ENCODE data around the gene MTCL1.

MTCL1 gene

DNA sequence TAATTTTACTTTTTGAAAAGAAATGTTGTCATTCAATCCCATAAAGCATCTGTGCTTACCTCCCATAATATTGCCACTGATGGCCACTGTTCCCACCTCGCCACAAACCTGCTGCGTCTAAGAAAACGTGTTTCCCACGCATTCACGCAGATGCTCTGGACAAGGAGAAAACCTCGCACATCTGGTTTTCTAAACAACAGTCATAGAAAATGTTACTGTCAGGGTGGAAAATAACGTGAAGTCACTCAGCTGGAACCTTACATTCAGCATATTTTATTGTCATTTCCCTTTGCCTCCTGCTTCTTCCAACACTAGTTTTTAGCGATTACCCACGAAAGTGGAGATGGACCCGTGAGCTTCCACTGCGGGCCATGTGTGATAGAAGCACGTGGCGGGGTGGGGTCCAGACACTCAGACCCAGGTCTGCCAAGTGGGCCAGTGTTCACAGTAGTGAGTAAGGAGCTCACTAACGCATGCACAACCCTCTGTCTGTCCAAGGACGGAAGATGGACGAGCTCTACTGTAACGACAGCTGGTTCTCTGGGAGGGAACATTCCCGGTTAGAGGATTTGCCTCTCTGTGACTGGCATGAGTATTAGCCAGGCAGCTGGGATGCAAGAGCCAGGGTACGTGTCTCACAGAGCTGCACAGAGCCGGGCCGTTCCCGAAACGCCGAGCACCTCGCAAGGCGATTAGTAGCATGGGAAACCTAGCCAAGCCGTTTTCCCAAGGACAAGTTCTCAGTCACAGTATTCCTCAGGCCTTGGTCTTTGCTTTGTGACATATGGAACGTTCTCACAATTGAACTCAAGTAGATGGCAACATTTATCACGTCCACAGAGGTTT is 94.5 kb downstream of the MTCL1 start:
- Histone ChIP-seq H3K79me2 (ENCODE audit: insufficient read depth, low read length) (no peaks in the 10 kb centered on the region), H3K36me3 (ENCODE audit: insufficient read depth, low read length) (peaks cover 73% of the 10 kb centered on the region), H3K4me3 (ENCODE audit: low read depth, low read length, poor library complexity, severe bottlenecking) (no peak overlapping the region), H3F3A (ENCODE audit: insufficient read depth, low read length) (no peaks in the 10 kb centered on the region), H3K9ac (ENCODE audit: low read length) (no peak overlapping the region), H3K4me1 (ENCODE audit: insufficient read depth, low read length, severe bottlenecking) (no peaks in the 10 kb centered on the region), H3K4me2 (ENCODE audit: low read length) (no peak overlapping the region), H3K9me2 (ENCODE audit: low read depth, low read length) (no peaks in the 10 kb centered on the region), H4K20me1 (ENCODE audit: insufficient read depth, low read length) (no peaks in the 10 kb centered on the region), H2AFZ (ENCODE audit: low read length) (no peak overlapping the region), H3K27ac (ENCODE audit: low read depth, low read length, poor library complexity, severe bottlenecking) (no peak overlapping the region), H3K27me3 (ENCODE audit: insufficient read depth, low read length) (no peaks in the 10 kb centered on the region), H3K9me3 (ENCODE audit: low read length) (no peaks in the 10 kb centered on the region)
- TF ChIP-seq, protein P1, sequence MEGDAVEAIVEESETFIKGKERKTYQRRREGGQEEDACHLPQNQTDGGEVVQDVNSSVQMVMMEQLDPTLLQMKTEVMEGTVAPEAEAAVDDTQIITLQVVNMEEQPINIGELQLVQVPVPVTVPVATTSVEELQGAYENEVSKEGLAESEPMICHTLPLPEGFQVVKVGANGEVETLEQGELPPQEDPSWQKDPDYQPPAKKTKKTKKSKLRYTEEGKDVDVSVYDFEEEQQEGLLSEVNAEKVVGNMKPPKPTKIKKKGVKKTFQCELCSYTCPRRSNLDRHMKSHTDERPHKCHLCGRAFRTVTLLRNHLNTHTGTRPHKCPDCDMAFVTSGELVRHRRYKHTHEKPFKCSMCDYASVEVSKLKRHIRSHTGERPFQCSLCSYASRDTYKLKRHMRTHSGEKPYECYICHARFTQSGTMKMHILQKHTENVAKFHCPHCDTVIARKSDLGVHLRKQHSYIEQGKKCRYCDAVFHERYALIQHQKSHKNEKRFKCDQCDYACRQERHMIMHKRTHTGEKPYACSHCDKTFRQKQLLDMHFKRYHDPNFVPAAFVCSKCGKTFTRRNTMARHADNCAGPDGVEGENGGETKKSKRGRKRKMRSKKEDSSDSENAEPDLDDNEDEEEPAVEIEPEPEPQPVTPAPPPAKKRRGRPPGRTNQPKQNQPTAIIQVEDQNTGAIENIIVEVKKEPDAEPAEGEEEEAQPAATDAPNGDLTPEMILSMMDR (IDR thresholded peaks at IDR 0.05; ENCODE audit: low read length), result no peak
- no peak for TF ChIP-seq EZH2 (IDR thresholded peaks at IDR 0.05; ENCODE audit: borderline replicate concordance, low read length)

DNA sequence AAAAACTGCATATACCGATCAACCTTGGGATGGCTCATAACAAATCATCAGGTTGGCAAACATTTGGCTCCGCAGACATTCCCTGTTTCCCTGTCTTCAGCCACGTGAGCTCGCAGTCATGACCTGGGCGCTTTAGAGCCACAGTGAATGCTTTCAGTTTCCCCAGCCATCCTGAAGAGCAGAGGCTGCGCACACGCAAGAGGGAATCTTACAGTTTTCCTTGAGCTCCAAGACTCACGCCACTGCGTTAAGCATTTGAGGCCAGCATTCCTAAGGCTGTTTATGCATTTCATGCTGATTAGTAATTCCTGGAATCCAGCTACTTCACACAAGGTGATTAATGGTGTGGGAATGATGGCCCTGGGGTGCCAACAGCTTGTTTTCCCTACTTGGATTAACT is 95.1 kb downstream of the MTCL1 start:
- no peaks in the 10 kb centered on the region for H3K79me2 ChIP-seq (ENCODE audit: insufficient read depth, low read length)
- H2AFZ ChIP-seq (ENCODE audit: low read length), result no peak overlapping the region
- no peak for TF ChIP-seq EZH2 (IDR thresholded peaks at IDR 0.05; ENCODE audit: borderline replicate concordance, low read length)
- TF ChIP-seq, protein P1 (IDR thresholded peaks at IDR 0.05; ENCODE audit: low read length), result no peak
- H3K4me1 ChIP-seq (ENCODE audit: insufficient read depth, low read length, severe bottlenecking), result no peaks in the 10 kb centered on the region
- H3K36me3 ChIP-seq (ENCODE audit: insufficient read depth, low read length), result peaks cover 74% of the 10 kb centered on the region
- no peak overlapping the region for H3K4me3 ChIP-seq (ENCODE audit: low read depth, low read length, poor library complexity, severe bottlenecking)
- H3K9ac ChIP-seq (ENCODE audit: low read length), result no peak overlapping the region
- H3K27me3 ChIP-seq (ENCODE audit: insufficient read depth, low read length), result no peaks in the 10 kb centered on the region
- no peaks in the 10 kb centered on the region for H3K9me3 ChIP-seq (ENCODE audit: low read length)
- no peaks in the 10 kb centered on the region for H3K9me2 ChIP-seq (ENCODE audit: low read depth, low read length)
- H3K27ac ChIP-seq (ENCODE audit: low read depth, low read length, poor library complexity, severe bottlenecking), result no peak overlapping the region
- no peaks in the 10 kb centered on the region for H4K20me1 ChIP-seq (ENCODE audit: insufficient read depth, low read length)
- no peak overlapping the region for H3K4me2 ChIP-seq (ENCODE audit: low read length)
- no peaks in the 10 kb centered on the region for H3F3A ChIP-seq (ENCODE audit: insufficient read depth, low read length)

DNA sequence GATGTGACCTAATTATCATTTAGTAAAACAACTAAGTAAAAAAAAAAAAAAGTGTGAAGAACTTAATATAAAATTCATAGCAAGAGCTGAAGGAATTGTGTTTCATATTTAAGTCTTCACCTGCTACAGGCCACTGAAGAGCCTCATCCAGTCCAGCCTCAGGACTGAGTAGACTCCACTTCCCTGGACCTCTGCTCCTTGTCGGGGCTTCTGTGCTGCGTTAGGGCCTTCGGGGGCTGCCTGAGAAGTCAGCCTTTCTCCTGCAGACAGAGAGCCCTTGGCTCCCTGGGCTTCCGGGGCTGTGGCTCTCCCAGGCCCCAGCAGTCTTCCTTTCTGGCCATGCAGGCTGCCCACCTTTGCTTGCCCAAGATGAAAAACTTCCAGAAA is 95.5 kb downstream of the MTCL1 start:
- no peaks in the 10 kb centered on the region for H3K27me3 ChIP-seq (ENCODE audit: insufficient read depth, low read length)
- H3K9ac ChIP-seq (ENCODE audit: low read length), result no peak overlapping the region
- TF ChIP-seq, protein P1 (IDR thresholded peaks at IDR 0.05; ENCODE audit: low read length), result no peak
- TF ChIP-seq EZH2 (IDR thresholded peaks at IDR 0.05; ENCODE audit: borderline replicate concordance, low read length), result no peak
- no peaks in the 10 kb centered on the region for H3K79me2 ChIP-seq (ENCODE audit: insufficient read depth, low read length)
- H4K20me1 ChIP-seq (ENCODE audit: insufficient read depth, low read length), result no peaks in the 10 kb centered on the region
- H2AFZ ChIP-seq (ENCODE audit: low read length), result no peak overlapping the region
- no peak overlapping the region for H3K27ac ChIP-seq (ENCODE audit: low read depth, low read length, poor library complexity, severe bottlenecking)
- peaks cover 74% of the 10 kb centered on the region for H3K36me3 ChIP-seq (ENCODE audit: insufficient read depth, low read length)
- no peak overlapping the region for H3K4me2 ChIP-seq (ENCODE audit: low read length)
- no peaks in the 10 kb centered on the region for H3F3A ChIP-seq (ENCODE audit: insufficient read depth, low read length)
- H3K4me1 ChIP-seq (ENCODE audit: insufficient read depth, low read length, severe bottlenecking), result no peaks in the 10 kb centered on the region
- H3K9me2 ChIP-seq (ENCODE audit: low read depth, low read length), result no peaks in the 10 kb centered on the region
- no peaks in the 10 kb centered on the region for H3K9me3 ChIP-seq (ENCODE audit: low read length)
- H3K4me3 ChIP-seq (ENCODE audit: low read depth, low read length, poor library complexity, severe bottlenecking), result no peak overlapping the region
